Stimulated activated CD8-positive, alpha-beta memory T cell treated with anti-CD3 and anti-CD28 coated beads, Interleukin-12 subunit alpha, Interleukin-12 subunit beta, amount 100 ng/mL, for 1 hour (primary cell): Measurements from ENCODE around the gene TECPR1.

Experiments used
- DNase-seq: peaks from one replicate; pipeline ENCODE4 v3.0.0-alpha.2; 2020; ENCODE audit warnings: low read depth

The TECPR1 gene, protein sequence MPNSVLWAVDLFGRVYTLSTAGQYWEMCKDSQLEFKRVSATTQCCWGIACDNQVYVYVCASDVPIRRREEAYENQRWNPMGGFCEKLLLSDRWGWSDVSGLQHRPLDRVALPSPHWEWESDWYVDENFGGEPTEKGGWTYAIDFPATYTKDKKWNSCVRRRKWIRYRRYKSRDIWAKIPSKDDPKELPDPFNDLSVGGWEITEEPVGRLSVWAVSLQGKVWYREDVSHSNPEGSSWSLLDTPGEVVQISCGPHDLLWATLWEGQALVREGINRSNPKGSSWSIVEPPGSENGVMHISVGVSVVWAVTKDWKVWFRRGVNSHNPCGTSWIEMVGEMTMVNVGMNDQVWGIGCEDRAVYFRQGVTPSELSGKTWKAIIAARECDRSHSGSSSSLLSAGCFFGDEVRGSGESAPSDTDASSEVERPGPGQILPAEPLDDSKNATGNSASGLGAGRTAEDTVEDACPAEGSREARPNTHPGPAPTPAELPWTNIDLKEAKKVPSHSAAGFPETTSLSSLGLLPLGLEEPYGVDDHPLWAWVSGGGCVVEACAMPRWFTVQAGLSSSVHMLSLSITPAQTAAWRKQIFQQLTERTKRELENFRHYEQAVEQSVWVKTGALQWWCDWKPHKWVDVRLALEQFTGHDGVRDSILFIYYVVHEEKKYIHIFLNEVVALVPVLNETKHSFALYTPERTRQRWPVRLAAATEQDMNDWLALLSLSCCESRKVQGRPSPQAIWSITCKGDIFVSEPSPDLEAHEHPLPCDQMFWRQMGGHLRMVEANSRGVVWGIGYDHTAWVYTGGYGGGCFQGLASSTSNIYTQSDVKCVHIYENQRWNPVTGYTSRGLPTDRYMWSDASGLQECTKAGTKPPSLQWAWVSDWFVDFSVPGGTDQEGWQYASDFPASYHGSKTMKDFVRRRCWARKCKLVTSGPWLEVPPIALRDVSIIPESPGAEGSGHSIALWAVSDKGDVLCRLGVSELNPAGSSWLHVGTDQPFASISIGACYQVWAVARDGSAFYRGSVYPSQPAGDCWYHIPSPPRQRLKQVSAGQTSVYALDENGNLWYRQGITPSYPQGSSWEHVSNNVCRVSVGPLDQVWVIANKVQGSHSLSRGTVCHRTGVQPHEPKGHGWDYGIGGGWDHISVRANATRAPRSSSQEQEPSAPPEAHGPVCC

DNA sequence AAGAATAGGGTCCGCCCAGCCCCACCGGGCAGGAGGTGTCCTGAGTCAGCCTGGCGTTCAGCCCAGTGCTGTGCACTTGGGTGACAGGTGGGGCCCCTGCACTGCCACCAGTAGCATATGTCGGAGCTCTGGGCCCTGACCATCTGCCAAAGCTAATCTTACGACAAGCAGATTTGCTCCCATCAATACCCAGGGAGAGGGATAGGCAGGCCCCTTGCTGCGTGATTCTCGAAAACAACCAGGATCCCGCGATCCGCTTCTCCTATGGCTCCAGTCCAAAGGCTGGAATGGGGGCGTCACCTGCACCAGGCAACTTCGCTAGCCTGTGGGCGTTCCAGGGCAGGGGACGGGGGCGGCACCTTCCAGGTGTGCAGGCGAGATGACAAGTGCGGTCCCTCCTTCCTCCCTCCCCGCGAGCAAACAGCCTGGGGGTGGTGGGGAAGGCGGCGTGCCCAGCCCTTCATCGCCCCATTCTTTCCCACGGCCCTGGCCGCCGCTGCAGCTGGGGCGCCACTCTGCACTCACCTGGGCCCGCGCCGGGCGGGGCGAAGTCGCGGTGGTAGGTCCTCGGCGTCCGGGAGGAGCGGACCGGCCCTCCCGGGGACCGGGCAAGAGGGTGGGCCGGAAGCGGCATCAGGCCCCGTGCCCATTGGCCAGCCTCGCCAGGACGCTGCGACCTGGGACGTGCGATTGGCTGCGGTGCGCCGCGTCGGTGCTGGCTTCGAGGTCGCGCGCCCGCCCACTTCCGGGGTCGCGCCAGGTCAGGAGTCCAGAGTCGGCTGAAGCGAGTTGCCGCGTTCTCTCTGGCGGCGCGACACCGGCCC, at the start of gene TECPR1:
Gene TECPR1, minus strand, starts transcription at position 632 of the 824 bp plus-strand sequence. CDS start 6,086 bp downstream, outside the sequence.
- DNase-seq = peak; percentile 75

DNA sequence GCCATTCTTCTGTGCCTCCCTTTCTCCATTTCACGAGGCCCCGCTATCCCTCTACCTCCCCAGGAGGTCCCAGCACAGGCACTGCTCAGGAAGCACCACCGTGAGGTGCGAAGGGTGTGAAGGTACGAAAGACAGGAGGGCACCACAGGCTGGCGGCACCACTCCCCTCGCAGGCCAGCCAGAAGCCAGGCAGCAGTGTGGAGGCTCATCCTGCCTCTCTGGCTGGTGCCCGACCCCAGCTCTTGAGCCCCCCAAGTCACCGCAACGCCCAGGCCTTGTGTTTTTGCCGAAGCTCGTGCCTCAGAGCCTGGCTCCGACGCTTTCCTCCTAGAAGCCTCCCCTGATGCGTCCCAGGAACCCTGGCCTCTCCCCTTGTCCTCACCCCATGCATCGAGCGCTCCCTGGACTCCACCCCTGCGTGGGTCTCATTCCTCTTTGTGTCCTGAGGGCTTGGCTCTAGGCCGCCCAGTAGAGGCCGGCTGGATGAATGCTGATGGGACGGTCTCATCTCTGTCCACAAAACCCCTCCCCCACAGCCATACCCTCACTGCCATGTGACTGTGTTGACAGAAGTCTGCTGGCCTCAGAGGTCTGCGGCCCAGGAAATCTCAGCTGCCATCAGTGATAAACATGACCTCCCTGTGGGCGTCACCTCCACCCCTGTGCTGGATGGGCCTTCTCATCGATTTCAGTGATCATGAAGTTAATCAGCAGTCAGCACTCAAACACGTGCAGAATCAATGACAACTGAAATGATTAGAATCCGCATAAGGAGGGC, 48.8 kb upstream of the TECPR1 start:
- DNase-seq = no peak

DNA sequence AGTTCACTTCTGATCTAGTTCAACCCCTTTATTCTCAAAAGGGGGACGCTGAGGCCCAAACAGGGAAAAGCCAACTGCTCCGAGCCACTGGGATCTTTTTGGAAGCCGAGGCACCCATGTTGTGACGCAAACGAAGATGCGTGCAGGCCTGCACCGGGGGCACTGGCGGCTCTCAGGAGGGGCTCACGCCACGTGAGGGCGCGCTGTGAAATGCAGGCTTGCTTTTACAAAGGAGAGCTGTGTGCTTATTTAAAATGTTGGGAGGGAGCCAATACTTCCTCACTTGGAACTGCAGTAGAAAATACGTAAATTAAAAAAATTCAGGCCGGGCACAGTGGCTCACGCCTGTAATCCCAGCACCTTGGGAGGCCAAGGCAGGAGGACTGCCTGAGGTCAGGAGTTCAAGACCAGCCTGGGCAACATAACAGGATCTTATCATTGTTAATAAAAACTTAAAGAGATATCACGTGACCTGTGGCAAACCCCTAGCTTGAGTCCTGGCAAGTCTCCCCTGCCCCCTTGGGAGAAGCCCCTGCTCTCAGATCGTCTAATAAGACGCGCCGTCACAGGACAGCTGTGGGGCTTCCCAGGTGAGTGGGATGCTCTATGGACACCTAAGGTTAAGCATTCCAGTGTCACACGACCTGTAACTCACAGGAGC, 45.7 kb upstream of the TECPR1 start:
- no peak for DNase-seq

DNA sequence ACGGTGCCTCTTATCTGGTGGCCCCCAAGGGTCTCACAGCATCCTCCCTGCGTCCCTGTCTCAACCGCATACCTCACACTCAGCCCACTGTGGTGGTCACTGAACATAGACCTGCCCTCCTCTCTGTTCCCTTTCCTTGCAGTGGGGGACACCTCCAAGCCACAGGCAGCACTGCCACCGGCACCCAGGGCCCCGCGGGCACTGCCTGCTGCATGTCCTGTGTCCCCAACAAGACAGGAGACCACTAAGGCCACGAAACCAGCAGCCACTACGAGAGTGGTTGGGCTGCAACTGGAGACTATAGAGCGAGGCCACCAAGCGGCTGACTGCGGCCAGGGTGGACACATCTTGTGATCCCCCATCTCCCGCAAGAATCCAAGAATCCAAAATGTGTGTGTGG, 44.8 kb upstream of the TECPR1 start:
- DNase-seq = no peak

DNA sequence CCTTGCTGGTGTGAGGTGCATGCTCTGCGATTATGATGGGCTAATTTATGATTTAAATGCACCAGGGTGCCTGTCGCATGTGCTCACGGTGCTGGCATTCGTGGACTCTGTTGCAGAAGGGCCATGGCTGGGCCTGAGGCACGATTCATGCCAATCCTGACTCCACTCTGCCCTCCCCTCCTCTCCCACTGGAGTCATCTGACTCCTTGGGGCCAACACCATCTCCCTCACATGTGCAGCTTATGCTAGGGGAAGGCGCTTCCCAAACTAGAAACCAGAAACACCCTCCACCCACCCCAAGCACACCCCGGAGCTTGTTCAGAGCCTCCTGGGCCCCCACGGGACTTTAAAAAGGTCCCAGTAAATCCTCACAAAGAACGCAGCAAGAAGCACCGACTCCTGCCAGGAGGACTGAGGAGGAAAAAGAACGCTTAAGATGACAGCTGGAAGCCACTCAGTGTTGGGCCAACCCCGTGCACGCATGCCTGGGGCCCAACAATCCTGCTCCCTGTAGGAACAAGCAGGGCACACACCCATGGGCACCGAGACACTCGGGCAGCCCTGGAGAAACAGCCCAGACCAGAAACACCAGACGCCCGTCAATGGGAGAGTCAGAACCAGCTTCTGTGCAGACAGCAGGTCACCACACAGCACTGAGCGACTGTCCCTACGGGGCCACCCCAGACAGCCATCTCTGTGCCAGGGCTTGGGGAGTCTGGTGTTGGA, 43.6 kb upstream of the TECPR1 start:
- no peak for DNase-seq

DNA sequence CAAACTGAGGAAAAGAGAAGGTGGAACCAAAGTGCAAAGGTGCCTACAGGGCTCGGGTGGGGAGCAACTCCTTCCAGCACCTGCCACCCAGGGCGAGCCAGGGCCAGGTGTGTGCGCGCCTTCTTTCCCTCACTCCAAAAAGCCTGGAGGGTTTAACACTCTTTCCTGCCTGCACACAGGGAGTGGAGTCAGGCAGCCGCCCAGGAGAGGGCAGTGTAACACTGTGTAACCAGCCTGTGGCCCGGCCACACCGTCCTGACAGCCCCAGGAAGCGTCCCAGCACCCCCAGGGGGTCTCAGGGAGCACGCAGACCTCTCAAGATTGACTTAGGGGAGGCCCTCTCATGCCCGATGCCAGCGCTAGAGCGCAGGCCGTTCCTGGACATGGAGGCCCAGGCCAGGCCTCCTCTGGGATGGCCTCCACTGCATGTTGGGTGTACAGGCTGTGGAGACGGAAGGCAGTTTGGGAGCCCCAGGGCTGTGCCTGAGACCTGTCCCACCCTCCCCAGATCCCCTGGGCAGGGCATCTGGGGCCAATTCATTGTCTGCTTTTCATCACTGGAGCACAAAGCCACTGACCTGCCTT, 42.9 kb upstream of the TECPR1 start:
- no peak for DNase-seq

DNA sequence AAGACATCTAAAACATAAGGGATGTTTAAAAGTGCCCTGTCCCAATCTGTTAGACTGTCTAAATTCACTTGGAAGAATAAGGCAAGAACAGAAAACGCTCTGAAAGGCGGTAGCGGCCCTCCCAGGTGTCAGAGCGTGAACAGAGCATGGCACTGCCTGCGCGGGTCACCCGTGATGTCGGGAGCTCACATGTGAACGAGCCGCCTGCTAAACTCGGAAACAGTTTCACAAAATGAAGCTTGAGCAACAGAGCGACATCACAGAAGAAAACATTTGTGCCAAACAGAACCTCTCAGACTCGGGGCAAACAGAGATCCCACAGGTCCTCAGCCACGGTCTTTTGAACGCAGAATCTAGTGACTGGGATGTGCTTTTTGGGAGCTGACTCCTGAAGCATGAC, 42.3 kb upstream of the TECPR1 start:
- DNase-seq = no peak

DNA sequence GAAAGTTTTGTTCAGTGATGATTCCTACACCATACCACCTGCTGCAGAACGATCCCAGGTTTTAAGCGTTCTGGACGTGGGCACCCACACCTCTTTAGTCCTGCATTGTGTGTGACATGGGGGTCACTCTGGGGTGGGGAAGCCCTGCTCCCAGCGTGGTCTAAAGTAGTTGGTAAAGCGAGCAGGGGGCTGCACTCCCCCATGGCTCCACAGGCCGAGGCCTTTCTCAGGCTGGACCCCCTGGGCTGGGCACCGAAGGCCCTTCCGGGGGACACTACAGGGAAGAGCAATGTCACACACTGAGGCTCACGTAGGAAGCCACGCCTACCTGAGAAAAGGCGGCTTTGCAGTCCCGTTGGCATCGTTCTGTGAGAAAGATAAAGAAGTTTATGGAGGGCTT, 41.7 kb upstream of the TECPR1 start:
- no peak for DNase-seq

DNA sequence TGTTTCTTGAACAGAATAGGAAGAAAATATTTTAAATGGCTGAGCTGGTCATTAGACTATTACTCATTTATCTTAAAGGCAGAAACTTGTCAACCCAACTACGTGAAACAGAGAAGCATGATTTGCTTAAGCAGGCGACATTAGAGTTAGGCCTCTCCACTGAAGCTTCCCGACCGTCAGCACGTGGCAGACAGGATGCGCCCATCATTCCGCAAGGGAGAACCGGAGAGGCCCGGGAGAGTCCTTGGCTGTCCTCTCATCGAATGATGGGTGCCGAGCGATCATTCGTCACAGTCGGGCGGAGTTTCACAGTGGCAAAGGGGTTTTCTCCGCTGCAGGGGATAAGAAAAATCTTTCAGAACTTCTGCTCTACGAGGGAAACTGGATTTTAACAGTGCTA, 41.2 kb upstream of the TECPR1 start:
- DNase-seq = no peak

DNA sequence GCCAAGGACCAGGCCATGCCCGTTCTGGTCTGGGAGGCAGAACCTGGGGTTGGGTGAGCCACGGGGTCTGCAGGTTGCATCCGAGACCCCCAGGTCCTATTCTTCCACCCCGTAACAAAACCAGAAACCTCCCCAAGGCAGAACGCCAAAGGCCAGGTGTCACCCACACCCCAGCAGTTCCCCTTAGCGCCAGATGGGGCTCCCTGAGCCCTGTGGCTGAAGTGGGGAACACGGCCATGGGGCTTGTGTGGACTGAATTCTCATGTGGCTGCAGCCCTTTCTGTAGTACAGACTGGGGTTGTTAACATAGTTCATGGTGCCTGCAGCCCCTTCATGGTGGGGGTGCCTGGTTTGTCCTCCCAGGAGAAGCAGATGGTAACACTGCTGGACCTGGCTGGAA, 39.7 kb upstream of the TECPR1 start:
- DNase-seq = no peak

DNA sequence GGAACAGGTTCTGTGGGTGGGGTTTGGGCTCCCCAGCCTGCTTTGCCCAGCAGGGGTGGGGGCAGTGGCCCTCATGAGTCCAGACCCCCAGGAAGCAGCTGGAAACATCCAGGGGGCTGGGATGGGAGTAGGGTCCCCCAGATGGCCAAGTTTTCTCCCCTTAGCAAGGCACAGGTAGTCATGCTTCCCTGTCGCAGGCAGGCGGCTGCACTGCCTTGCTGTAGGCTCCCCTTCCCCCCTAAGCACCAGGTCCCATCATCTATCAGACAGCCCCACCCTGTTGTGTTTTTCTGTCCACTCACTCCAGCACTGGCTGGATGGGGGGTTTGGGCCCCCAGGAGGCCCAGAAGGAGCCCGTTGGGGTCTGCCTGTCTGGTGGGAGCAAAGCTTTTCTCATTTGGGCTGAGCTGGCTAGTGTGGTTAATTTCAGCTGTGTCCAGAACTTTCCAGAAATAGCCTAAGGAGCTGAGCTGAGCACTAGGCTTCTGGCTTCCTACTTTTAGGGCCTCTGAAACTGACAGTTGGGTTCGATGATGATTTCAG, 37.4 kb upstream of the TECPR1 start:
- no peak for DNase-seq

DNA sequence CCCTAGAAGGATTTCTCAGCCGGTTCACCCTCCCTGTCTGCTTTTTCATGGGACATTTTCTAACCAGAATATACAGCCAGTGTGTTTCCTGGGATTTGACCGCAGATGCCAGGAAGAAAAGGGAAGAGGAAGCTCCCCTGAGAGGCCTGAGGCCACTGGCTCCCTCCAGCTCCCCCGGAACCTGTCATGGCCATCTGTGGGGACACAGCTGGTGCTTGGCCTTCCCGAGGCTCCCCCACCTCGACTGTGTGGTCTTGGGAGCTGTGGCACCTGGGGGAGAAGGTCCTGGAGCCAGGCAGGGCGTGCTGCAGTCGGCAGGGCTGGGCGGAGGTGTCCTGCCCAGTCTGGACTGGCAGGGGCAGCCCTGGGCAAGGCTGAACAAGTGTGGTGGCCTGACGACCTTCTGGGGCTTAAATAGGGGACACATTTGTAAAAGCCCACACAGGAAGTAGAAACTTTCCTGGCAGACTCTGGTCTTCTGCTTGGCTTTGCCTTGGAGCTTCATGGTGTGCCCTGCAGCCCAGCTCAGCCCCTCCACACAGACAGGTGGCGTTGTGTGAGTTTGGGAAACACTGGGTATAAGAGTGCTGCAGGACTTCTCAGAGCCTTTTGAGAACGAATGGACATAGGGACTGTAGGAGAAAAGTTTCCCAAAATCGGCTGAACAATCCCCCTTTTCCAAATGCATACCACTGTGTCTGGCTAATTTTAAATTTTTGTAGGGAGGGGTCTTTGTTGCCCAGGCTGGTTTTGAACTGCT, 36.2 kb upstream of the TECPR1 start:
- DNase-seq = no peak

DNA sequence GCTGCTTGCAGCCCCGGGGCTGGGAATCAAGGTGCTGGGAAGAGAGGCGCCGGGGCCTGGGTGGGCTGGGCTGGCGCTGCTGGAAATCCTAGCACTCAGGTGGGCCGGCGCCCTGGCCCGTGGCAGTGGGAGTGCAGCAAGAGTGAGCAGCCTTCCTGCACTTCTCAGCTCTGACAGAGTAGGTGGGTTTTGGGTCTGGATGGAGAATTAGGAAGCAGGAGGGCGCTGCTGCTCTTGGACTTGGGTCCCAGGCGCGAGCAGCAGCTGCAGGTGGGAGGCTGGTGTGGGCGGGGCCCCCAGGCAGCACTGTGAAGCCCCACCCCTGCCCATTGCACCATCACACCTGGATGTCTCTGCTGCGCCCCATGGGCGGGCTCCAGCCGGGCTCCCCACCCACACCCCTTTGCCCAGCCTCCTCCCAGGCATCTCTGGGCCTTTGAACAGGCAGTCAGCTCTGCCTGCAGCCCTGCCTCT, 35.5 kb upstream of the TECPR1 start:
- no peak for DNase-seq

DNA sequence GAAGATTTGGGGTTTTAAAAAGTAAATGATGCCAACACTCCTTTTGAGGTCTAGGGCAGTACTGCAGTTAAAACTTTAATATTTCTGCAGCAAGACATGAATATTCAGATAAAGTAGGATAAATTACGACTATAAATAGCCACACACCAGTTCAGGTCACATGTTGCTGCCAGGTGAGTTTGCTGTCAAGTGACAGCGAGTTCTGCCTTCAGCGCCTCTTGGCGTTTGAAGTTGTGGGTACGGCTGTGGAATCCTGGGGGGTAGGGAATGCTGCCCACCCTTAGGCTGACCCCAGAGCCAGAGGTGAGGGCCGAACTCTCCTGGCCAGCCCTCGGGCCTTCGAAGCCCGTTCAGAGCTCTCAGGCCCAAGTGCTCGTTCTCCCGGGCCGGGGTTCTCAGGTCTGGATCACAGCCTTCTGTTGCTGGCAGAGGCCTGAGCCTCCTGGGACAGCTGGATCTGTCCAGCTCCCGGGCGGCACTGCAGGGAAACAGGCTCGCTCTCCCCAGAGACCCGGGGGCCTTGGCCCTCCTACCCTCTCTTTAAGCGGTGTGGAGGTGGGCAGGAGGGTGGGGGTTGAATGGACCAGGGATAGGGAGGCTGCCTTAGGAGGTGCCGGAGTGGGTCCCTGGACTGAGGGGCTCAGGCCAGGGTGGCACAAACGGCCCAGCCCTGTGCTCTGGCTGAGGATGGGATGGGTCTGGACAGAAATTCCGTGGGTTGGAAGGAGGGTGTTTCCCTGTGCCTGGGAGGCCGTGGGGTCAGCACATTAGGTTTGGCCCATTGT, 34.9 kb upstream of the TECPR1 start:
- no peak for DNase-seq

DNA sequence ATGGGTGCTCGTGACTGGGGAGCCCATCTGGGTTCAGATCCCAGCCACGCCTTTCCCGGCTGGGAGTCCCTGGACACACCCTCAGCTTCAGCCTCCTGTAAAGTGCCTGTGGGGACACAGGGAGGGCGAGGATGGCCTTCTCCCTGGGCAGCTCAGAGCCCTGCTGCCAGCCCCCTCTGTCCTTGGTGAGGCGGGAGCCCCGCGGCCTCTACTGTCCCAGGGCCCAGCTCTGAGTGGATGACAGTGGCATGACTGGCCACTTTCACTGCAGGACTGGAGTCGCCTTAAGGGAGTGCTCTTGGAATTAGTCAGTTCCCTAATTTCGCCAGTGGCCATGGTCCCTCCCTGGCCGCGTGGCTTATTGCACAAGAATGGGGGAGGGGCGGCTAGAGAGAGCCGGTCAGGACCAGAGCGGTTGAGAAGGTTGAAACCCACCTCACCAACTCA, 34.1 kb upstream of the TECPR1 start:
- no peak for DNase-seq

DNA sequence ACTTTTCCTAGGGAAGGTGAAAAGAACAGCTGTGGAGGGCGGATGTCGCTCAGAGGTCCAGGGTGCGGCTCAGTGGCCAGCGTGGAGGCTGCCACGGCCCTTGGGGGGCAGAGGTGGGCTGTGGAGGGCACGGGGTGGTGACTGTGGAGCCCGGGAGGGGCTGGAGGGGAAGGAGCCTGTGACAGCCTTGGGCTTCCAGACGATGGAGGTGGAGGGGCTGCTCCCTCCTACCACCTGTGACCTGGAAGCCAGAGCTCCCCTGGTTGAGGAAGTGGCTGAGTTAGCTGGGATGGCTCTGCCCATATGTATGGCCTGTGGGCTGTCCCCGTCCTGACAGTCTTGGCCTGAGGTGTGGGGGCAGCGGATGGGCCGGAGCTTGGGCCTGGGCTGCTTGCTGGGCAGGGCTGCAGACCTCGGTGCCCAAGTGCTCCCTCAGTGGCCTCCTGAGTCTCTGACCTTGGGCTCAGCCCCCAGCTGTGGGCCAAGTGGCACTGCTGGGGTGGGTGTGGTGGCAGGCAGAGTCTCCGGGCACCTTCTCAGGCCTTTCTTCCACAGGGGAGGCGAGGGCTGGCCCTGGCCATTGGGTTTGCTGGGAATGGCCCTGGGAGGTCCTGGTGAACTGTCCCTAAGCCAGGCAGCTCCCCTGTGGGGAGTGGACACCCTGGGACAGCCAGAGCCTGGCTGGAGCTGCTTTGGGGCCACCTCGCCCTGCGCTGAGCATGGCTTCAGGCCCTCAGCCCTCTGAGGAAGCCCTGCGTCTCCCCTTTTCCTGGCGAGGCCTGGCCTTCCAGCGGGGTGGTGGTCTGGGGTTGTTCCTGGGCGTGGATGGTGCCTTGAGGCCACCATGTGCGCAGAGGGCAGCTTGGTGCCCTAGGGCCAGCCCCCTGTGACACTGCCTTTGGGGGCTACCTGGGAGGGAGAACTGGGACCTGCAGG, 33.4 kb upstream of the TECPR1 start:
- DNase-seq = no peak
